ENCODE data around the gene ZDHHC7. TPM values are rescaled to one million over a fixed set of nuclear protein-coding genes. Genes with fewer than 3 reads are reported as not detected.
"Not testable (repeated sequence)": the region's sequence is repeated elsewhere in the genome, so short reads cannot be mapped to it uniquely, and the experiment has no call there.

The ZDHHC7 gene
- 37.1 TPM for total RNA-seq
- long read RNA-seq, transcript ZDHHC7-205 (5 exons, 582 nt): minor isoform, 7 of 81 reads
- long read RNA-seq, transcript ZDHHC7-201 (8 exons, 3,442 nt): major isoform, 39 of 81 reads
- long read RNA-seq, partial matches to known transcripts: 16 of 81 reads
- long read RNA-seq, other reads (novel, unspliced or antisense): 16 of 81 reads

GRCh38 chr16:85010931-85011845 lies at the start of gene ZDHHC7:
Gene ZDHHC7 (minus strand): TSS chr16:85011535. CDS start chr16:84990618, 20,917 bp downstream.
- intact Hi-C loops (cut with micrococcal nuclease): no loop called here
- DNase-seq: peak; percentile 95
- peak; percentile 96 for ATAC-seq

GRCh38 chr16:85058909-85059308 lies 47.6 kb upstream of the ZDHHC7 start:
- DNase-seq (no peak), ATAC-seq (no peak)
- intact Hi-C loops (cut with micrococcal nuclease): no loop called here

- ATAC-seq: peak; percentile 85
- DNase-seq: no peak
- intact Hi-C loops (cut with micrococcal nuclease): no loop called here
Measured at GRCh38 chr16:85057948-85058347, 46.6 kb upstream of the ZDHHC7 start.

- intact Hi-C loops (cut with micrococcal nuclease): no loop called here
- DNase-seq (no peak), ATAC-seq (peak; percentile 17)
Measured at GRCh38 chr16:85057212-85057889, 46.0 kb upstream of the ZDHHC7 start.

GRCh38 chr16:85056211-85056748 lies 44.9 kb upstream of the ZDHHC7 start:
- DNase-seq: no peak
- peak; percentile 67 for ATAC-seq
- intact Hi-C loops (cut with micrococcal nuclease): no loop called here

- intact Hi-C loops (cut with micrococcal nuclease): no loop called here
- peak; percentile 62 for ATAC-seq
- no peak for DNase-seq
Measured at GRCh38 chr16:85055493-85056210, 44.3 kb upstream of the ZDHHC7 start.

- ATAC-seq: no peak
- no peak for DNase-seq
Measured at GRCh38 chr16:85054948-85055492, 43.7 kb upstream of the ZDHHC7 start.

GRCh38 chr16:85054321-85054720 lies 43.0 kb upstream of the ZDHHC7 start:
- DNase-seq; intact Hi-C loops (cut with micrococcal nuclease); ATAC-seq: not testable (repeated sequence)

More at GRCh38 chr16:85054948-85055492, 43.7 kb upstream of the ZDHHC7 start:
- intact Hi-C loops (cut with micrococcal nuclease): no loop called here

GRCh38 chr16:85052536-85052935 lies 41.2 kb upstream of the ZDHHC7 start:
- ATAC-seq: no peak
- no peak for DNase-seq
- intact Hi-C loops (cut with micrococcal nuclease): no loop called here

GRCh38 chr16:85051683-85052082 lies 40.3 kb upstream of the ZDHHC7 start:
- intact Hi-C loops (cut with micrococcal nuclease): no loop called here
- ATAC-seq (no peak), DNase-seq (no peak)

- no peak for ATAC-seq
- intact Hi-C loops (cut with micrococcal nuclease): no loop called here
- DNase-seq: no peak
Measured at GRCh38 chr16:85051067-85051581, 39.8 kb upstream of the ZDHHC7 start.

GRCh38 chr16:85049706-85050305 lies 38.5 kb upstream of the ZDHHC7 start:
- DNase-seq (no peak), ATAC-seq (no peak)
- intact Hi-C loops (cut with micrococcal nuclease): no loop called here

- DNase-seq (no peak), ATAC-seq (no peak)
- intact Hi-C loops (cut with micrococcal nuclease): no loop called here
Measured at GRCh38 chr16:85048921-85049562, 37.7 kb upstream of the ZDHHC7 start.

GRCh38 chr16:85047867-85048455 lies 36.6 kb upstream of the ZDHHC7 start:
- no peak for ATAC-seq
- DNase-seq: no peak
- intact Hi-C loops (cut with micrococcal nuclease): no loop called here

- ATAC-seq: peak; percentile 54
- intact Hi-C loops (cut with micrococcal nuclease): no loop called here
- DNase-seq: no peak
Measured at GRCh38 chr16:85046931-85047866, 35.9 kb upstream of the ZDHHC7 start.

- ATAC-seq (peak; percentile 11), DNase-seq (no peak)
- intact Hi-C loops (cut with micrococcal nuclease): no loop called here
Measured at GRCh38 chr16:85046472-85046916, 35.2 kb upstream of the ZDHHC7 start.
